ENCODE data around the gene ROR2. TPM values are rescaled to one million over a fixed set of nuclear protein-coding genes. Genes with fewer than 3 reads are reported as not detected.

The ROR2 gene
- total and polyA plus RNA-seq, 5 donors from 2014 or later, result 0.12 TPM; not detected in 4

GRCh38 chr9:91873637-91874051, 76.4 kb downstream of the ROR2 start:
- no peaks in the 10 kb centered on the region for H3K9me3 Mint-ChIP-seq
- no peak overlapping the region for H3K4me3 ChIP-seq (ENCODE audit: low read depth, low read length)
- ATAC-seq (ENCODE audit: low read depth in 2 of 2) (no peak), DNase-seq (no peak)
- H3K27me3 Mint-ChIP-seq, result peaks cover 19% of the 10 kb centered on the region
- H3K4me1 ChIP-seq (ENCODE audit: control insufficient read depth, insufficient read depth, low read length, poor library complexity, severe bottlenecking), result no peaks in the 10 kb centered on the region
- H3K27ac ChIP-seq (ENCODE audit: insufficient read depth, low read length, poor library complexity, severe bottlenecking), result no peak overlapping the region
- no peaks in the 10 kb centered on the region for H3K9me3 ChIP-seq (ENCODE audit: control insufficient read depth in 2 of 2, low read length in 2 of 2)
- no peaks in the 10 kb centered on the region for H3K36me3 Mint-ChIP-seq
- H3K4me3 Mint-ChIP-seq, result no peak overlapping the region
- H3K27me3 ChIP-seq (ENCODE audit: control insufficient read depth, insufficient read depth, low read length), result no peaks in the 10 kb centered on the region
- H3K4me1 Mint-ChIP-seq, result no peaks in the 10 kb centered on the region
- no peak overlapping the region for H3K27ac Mint-ChIP-seq
- H3K36me3 ChIP-seq (ENCODE audit: control insufficient read depth, insufficient read depth, low read length), result no peaks in the 10 kb centered on the region

DNA sequence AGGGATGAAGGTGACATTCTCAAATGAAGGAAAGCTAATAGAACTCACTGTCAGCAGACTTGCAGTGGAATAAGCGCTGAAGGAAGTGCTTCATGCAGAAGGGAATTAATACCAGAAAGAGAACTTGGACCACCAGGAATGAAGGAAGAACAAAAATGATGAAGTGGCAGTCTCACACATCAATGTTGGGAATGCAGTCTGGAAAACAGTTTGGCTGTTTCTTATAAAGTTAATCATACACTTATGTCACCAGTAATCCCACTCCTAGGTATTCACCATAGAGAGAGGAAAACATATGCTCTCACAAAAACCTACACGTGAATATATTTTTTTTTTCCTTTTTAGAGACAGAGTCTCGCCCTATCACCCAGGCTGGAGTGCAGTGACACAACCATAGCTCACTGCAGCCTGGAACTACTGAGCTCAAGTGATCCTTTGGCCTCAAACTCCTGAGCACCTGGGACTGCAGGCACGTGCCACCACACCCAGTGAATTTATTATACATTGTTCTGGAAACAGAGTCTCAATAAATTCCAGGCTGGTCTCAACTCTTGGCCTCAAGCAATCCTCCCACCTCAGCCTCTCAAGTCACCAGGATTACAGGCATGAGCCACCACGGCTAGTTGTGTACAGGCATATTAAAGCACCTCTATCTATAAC, 81.2 kb downstream of the ROR2 start:
- peaks cover 36% of the 10 kb centered on the region for H3K27me3 Mint-ChIP-seq
- H3K36me3 ChIP-seq (ENCODE audit: control insufficient read depth, insufficient read depth, low read length), result no peaks in the 10 kb centered on the region
- no peaks in the 10 kb centered on the region for H3K9me3 ChIP-seq (ENCODE audit: control insufficient read depth in 2 of 2, low read length in 2 of 2)
- H3K4me1 Mint-ChIP-seq, result no peaks in the 10 kb centered on the region
- no peak for DNase-seq
- no peak for ATAC-seq (ENCODE audit: low read depth in 2 of 2)
- no peak overlapping the region for H3K27ac Mint-ChIP-seq
- H3K9me3 Mint-ChIP-seq, result no peaks in the 10 kb centered on the region
- H3K27me3 ChIP-seq (ENCODE audit: control insufficient read depth, insufficient read depth, low read length), result no peaks in the 10 kb centered on the region
- H3K4me3 ChIP-seq (ENCODE audit: low read depth, low read length), result no peak overlapping the region
- H3K4me1 ChIP-seq (ENCODE audit: control insufficient read depth, insufficient read depth, low read length, poor library complexity, severe bottlenecking), result no peaks in the 10 kb centered on the region
- H3K27ac ChIP-seq (ENCODE audit: insufficient read depth, low read length, poor library complexity, severe bottlenecking), result no peak overlapping the region
- H3K4me3 Mint-ChIP-seq, result no peak overlapping the region
- H3K36me3 Mint-ChIP-seq, result no peaks in the 10 kb centered on the region

DNA sequence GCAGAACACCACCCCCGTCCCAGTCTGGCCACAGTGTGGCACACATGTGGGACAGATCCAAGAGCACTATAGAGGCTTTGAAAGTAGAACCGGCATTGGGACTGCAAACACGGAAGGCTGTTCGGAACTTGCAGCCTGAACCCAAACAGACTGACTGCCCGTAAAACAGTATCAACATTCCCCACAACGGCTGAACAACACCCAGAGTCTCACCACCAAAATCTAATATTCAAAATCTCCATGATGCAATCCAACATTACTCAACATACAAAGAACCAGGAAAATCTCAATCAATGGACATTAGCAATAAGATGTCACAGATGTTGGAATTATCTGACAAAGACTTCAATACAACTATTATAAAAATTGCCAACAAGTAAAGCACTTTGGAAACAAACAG, 82.3 kb downstream of the ROR2 start:
- H3K4me3 Mint-ChIP-seq, result no peak overlapping the region
- peak overlapping the region in 1 of 3 donors; percentile 34 for H3K27ac Mint-ChIP-seq
- no peaks in the 10 kb centered on the region for H3K9me3 ChIP-seq (ENCODE audit: control insufficient read depth in 2 of 2, low read length in 2 of 2)
- H3K36me3 ChIP-seq (ENCODE audit: control insufficient read depth, insufficient read depth, low read length), result no peaks in the 10 kb centered on the region
- H3K4me1 Mint-ChIP-seq, result no peaks in the 10 kb centered on the region
- no peaks in the 10 kb centered on the region for H3K9me3 Mint-ChIP-seq
- H3K27me3 ChIP-seq (ENCODE audit: control insufficient read depth, insufficient read depth, low read length), result no peaks in the 10 kb centered on the region
- H3K27me3 Mint-ChIP-seq, result peaks cover 36% of the 10 kb centered on the region
- DNase-seq (no peak), ATAC-seq (ENCODE audit: low read depth in 2 of 2) (no peak)
- no peaks in the 10 kb centered on the region for H3K36me3 Mint-ChIP-seq
- no peaks in the 10 kb centered on the region for H3K4me1 ChIP-seq (ENCODE audit: control insufficient read depth, insufficient read depth, low read length, poor library complexity, severe bottlenecking)
- H3K4me3 ChIP-seq (ENCODE audit: low read depth, low read length), result no peak overlapping the region
- H3K27ac ChIP-seq (ENCODE audit: insufficient read depth, low read length, poor library complexity, severe bottlenecking), result no peak overlapping the region

DNA sequence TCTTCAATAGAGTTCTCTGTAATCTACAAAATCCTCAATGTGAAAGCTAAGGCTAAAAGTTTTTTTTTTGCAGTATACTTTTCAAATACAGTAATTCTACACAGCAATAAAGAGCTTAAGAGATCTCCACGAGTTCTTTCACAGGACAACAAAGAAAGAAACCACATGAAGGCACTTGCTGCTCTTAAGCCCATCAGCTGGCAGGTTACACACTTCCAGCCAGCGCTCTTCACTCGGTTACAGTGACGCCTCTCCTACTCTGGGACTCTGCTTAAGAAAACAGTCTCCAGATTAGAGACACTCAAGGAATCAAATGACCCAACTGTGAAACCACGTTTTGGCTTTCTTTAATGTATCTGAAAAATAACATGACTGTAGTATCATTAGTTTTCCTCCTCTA, 85.0 kb downstream of the ROR2 start:
- no peaks in the 10 kb centered on the region for H3K9me3 ChIP-seq (ENCODE audit: control insufficient read depth in 2 of 2, low read length in 2 of 2)
- no peak for ATAC-seq (ENCODE audit: low read depth in 2 of 2)
- no peak overlapping the region for H3K27ac ChIP-seq (ENCODE audit: insufficient read depth, low read length, poor library complexity, severe bottlenecking)
- no peak for DNase-seq
- Mint-ChIP-seq H3K36me3 (no peaks in the 10 kb centered on the region), H3K9me3 (peaks cover 0 to 4% (median 0%) of the 10 kb centered on the region in 7 donors), H3K4me3 (no peak overlapping the region), H3K27ac (no peak overlapping the region), H3K27me3 (peaks cover 32% of the 10 kb centered on the region), H3K4me1 (no peaks in the 10 kb centered on the region)
- no peaks in the 10 kb centered on the region for H3K36me3 ChIP-seq (ENCODE audit: control insufficient read depth, insufficient read depth, low read length)
- H3K4me1 ChIP-seq (ENCODE audit: control insufficient read depth, insufficient read depth, low read length, poor library complexity, severe bottlenecking), result no peaks in the 10 kb centered on the region
- no peaks in the 10 kb centered on the region for H3K27me3 ChIP-seq (ENCODE audit: control insufficient read depth, insufficient read depth, low read length)
- no peak overlapping the region for H3K4me3 ChIP-seq (ENCODE audit: low read depth, low read length)

GRCh38 chr9:91864380-91864779, 85.6 kb downstream of the ROR2 start:
- H3K27ac Mint-ChIP-seq, result no peak overlapping the region

DNA sequence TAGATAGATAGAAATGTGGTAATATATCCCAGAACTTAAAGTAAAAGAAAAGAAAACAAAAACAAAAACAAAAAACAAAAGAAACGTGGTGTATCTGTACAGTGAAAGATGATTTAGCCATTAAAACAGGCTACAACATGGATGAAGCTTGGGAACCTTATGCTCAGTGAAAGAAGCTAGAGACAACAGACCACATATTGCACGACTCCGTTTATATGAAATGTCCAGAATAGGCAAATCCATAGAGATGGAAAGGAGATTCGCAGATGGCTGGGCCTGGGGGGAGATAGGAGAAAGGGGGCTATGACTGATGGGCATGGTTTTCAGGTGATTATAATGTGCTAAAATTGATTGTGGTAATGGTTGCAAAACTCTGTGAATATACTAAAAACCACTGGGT, 86.6 kb downstream of the ROR2 start:
- no peak for DNase-seq
- Mint-ChIP-seq H3K36me3 (no peaks in the 10 kb centered on the region), H3K27me3 (peaks cover 32% of the 10 kb centered on the region)

More at GRCh38 chr9:91864380-91864779, 85.6 kb downstream of the ROR2 start:
- Mint-ChIP-seq H3K27me3 (peaks cover 32% of the 10 kb centered on the region), H3K9me3 (peaks cover 0 to 4% (median 0%) of the 10 kb centered on the region in 7 donors), H3K36me3 (no peaks in the 10 kb centered on the region), H3K4me1 (no peaks in the 10 kb centered on the region), H3K4me3 (no peak overlapping the region)
- Histone ChIP-seq H3K27me3 (ENCODE audit: control insufficient read depth, insufficient read depth, low read length) (no peaks in the 10 kb centered on the region), H3K36me3 (ENCODE audit: control insufficient read depth, insufficient read depth, low read length) (no peaks in the 10 kb centered on the region), H3K9me3 (ENCODE audit: control insufficient read depth in 2 of 2, low read length in 2 of 2) (no peaks in the 10 kb centered on the region), H3K4me1 (ENCODE audit: control insufficient read depth, insufficient read depth, low read length, poor library complexity, severe bottlenecking) (no peaks in the 10 kb centered on the region), H3K27ac (ENCODE audit: insufficient read depth, low read length, poor library complexity, severe bottlenecking) (no peak overlapping the region), H3K4me3 (ENCODE audit: low read depth, low read length) (no peak overlapping the region)
- ATAC-seq (ENCODE audit: low read depth in 2 of 2), result no peak
- DNase-seq, result no peak

DNA sequence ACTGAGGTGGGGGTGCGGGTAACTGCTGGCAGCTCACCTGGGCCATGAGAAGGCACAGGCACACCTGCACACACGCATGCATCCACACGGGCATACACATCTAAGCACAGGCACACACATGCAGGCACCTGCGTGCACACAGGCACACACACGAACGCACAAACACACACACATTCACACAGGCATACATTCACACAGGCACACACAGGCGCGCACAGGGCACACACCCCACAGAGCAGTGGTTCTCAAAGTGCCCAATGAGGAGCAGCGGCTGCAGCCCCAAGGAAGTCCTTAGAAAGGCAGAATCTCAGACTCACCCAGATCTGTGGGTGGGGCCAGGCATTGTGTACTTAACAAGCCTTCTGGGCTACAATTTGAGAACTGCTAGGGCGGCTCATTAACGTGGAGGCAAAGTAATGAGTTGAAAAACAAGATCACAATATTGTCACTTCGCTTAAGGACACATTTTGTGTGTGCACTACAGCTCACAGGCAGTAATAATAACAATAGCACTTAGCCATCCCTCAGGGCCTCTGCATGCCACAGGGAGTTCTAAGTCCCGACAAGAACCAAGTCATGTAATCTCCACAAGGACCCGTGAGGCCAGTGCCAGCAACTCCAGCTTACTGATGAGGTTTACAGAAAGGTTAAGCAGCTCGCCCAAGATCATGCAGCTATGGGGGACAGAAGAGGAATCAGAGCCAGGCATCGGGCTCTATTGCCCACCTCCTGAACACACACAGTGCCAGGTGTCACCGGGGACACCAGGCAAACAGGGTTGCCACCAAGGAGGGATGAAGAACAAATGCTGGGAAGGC, 91.6 kb downstream of the ROR2 start:
- Histone ChIP-seq H3K27me3 (ENCODE audit: control insufficient read depth, insufficient read depth, low read length) (no peaks in the 10 kb centered on the region), H3K4me3 (ENCODE audit: low read depth, low read length) (no peak overlapping the region), H3K36me3 (ENCODE audit: control insufficient read depth, insufficient read depth, low read length) (no peaks in the 10 kb centered on the region), H3K9me3 (ENCODE audit: control insufficient read depth in 2 of 2, low read length in 2 of 2) (no peaks in the 10 kb centered on the region), H3K4me1 (ENCODE audit: control insufficient read depth, insufficient read depth, low read length, poor library complexity, severe bottlenecking) (no peaks in the 10 kb centered on the region), H3K27ac (ENCODE audit: insufficient read depth, low read length, poor library complexity, severe bottlenecking) (no peak overlapping the region)
- no peak for DNase-seq
- H3K9me3 Mint-ChIP-seq, result peaks cover 0 to 4% (median 0%) of the 10 kb centered on the region in 7 donors
- no peak for ATAC-seq (ENCODE audit: low read depth in 2 of 2)
- H3K27me3 Mint-ChIP-seq, result peaks cover 9% of the 10 kb centered on the region
- H3K4me1 Mint-ChIP-seq, result no peaks in the 10 kb centered on the region
- no peak overlapping the region for H3K27ac Mint-ChIP-seq
- H3K36me3 Mint-ChIP-seq, result no peaks in the 10 kb centered on the region
- no peak overlapping the region for H3K4me3 Mint-ChIP-seq

More for the DNA sequence above, 86.6 kb downstream of the ROR2 start:
- no peaks in the 10 kb centered on the region for H3K9me3 ChIP-seq (ENCODE audit: control insufficient read depth in 2 of 2, low read length in 2 of 2)
- H3K27me3 ChIP-seq (ENCODE audit: control insufficient read depth, insufficient read depth, low read length), result no peaks in the 10 kb centered on the region
- no peak overlapping the region for H3K4me3 Mint-ChIP-seq
- no peaks in the 10 kb centered on the region for H3K4me1 ChIP-seq (ENCODE audit: control insufficient read depth, insufficient read depth, low read length, poor library complexity, severe bottlenecking)
- H3K36me3 ChIP-seq (ENCODE audit: control insufficient read depth, insufficient read depth, low read length), result no peaks in the 10 kb centered on the region
- H3K9me3 Mint-ChIP-seq, result peaks cover 0 to 4% (median 0%) of the 10 kb centered on the region in 7 donors
- no peaks in the 10 kb centered on the region for H3K4me1 Mint-ChIP-seq
- no peak overlapping the region for H3K27ac ChIP-seq (ENCODE audit: insufficient read depth, low read length, poor library complexity, severe bottlenecking)
- ATAC-seq (ENCODE audit: low read depth in 2 of 2), result no peak
- no peak overlapping the region for H3K27ac Mint-ChIP-seq
- H3K4me3 ChIP-seq (ENCODE audit: low read depth, low read length), result no peak overlapping the region

All from CD4-positive, CD25-positive, alpha-beta regulatory T cell (primary cell).